BJ (cell line): Measurements from ENCODE around the gene WDCP. TPM values are rescaled to one million over a fixed set of nuclear protein-coding genes. Genes with fewer than 3 reads are reported as not detected.
A peak's percentile ranks its signal among the peaks of the same experiment; 100 is the strongest.

Source experiments
- CTCF ChIA-PET: fragments of 350-600 bp; formaldehyde crosslinking; extraction: SDS; loops from one replicate; lab custom pipeline; 2021; ENCODE audit warnings: antibody characterized with exemption, inconsistent platforms; lab: Yijun Ruan, JAX
- POLR2A ChIA-PET: fragments of 300-600 bp; sonication (Branson Sonifier 250); formaldehyde crosslinking; extraction: SDS; loops from one replicate; lab custom pipeline; 2021; ENCODE audit warnings: antibody characterized with exemption; lab: Charles Lee
- DNase-seq: peaks from one replicate; pipeline ENCODE4 v3.0.0-alpha.2; 2011; ENCODE audit warnings: low read depth
- H3K27me3 ChIP-seq: 2 replicates; pipeline ENCODE4 v1.6.0; 2011; ENCODE audit warnings: low read length; ENCODE audit not compliant: control insufficient read depth, insufficient read depth
- H3K36me3 ChIP-seq: 2 replicates; pipeline ENCODE4 v1.5.1; 2011; ENCODE audit warnings: low read length; ENCODE audit not compliant: control insufficient read depth, insufficient read depth
- H3K4me3 ChIP-seq: 2 replicates; pipeline ENCODE4 v1.5.1; 2011; ENCODE audit warnings: low read depth, mild to moderate bottlenecking, control low read depth, low read length
- CTCF ChIP-seq: IDR thresholded peaks from 2 replicates; pipeline ENCODE4 v1.5.1; 2011; ENCODE audit warnings: low read depth, mild to moderate bottlenecking, control low read depth, inconsistent platforms, low read length, moderate library complexity; ENCODE audit not compliant: insufficient read depth
- polyA plus RNA-seq: library from polyadenylated mRNA; depleted of rRNA; stranded (reverse); fragments of >200 nt; gene quantifications from 2 replicates; pipeline ENCODE4 v1.2.3, GENCODE V29; 2011

The WDCP gene
- polyA plus RNA-seq, 1 experiment = 10.9 TPM

- peaks cover 9% of the 10 kb centered on the region for H3K36me3 ChIP-seq
- ChIA-PET POLR2A (no interaction called here), CTCF (interaction anchor here (0.7 to 2.7 kb wide), 2 partner anchors 25 to 298 kb away, joined by 3 to 12 read pairs; no protein-coding TSS in a partner anchor)
- no peak overlapping the region for H3K4me3 ChIP-seq
- DNase-seq = no peak
- no peaks in the 10 kb centered on the region for H3K27me3 ChIP-seq
- no peak for TF ChIP-seq CTCF
Observed at GRCh38 chr2:24086241-24086640, 39.0 kb upstream of the WDCP start.

GRCh38 chr2:24085200-24085489, 38.0 kb upstream of the WDCP start:
- H3K4me3 ChIP-seq = peak overlapping the region; percentile 72
- no peaks in the 10 kb centered on the region for H3K27me3 ChIP-seq
- ChIA-PET CTCF (interaction anchor here (0.5 to 3.5 kb wide), 15 partner anchors 9 to 299 kb away, joined by 3 to 44 read pairs (median 4); partner anchors contain the start of genes ATAD2B, FAM228B, PFN4 and SF3B6), POLR2A (no interaction called here)
- TF ChIP-seq CTCF = no peak
- H3K36me3 ChIP-seq = peaks cover 13% of the 10 kb centered on the region
- DNase-seq = no peak

GRCh38 chr2:24084386-24085199, 37.4 kb upstream of the WDCP start, which contains the start of gene TP53I3:
TSS of gene TP53I3 (minus strand) at chr2:24084834. CDS start at chr2:24084326, 508 bp downstream.
- CTCF ChIA-PET = interaction anchor here (0.5 to 3.5 kb wide), 41 partner anchors 8 to 374 kb away, joined by 3 to 44 read pairs (median 4); partner anchors contain the start of genes ATAD2B, FAM228B, PFN4 and SF3B6
- POLR2A ChIA-PET = interaction anchor here (0.6 to 1.0 kb wide), 3 partner anchors 9 to 157 kb away, joined by 3 to 7 read pairs (median 3); partner anchors contain the start of genes ATAD2B and SF3B6
- Histone ChIP-seq H3K4me3 (peak within 1 kb of the TSS; percentile 72), H3K27me3 (no peaks in the 10 kb centered on the region), H3K36me3 (peaks cover 13% of the 10 kb centered on the region)
- TF ChIP-seq CTCF = peak; percentile 54
- peak; percentile 46 for DNase-seq

GRCh38 chr2:24083567-24084385, 36.6 kb upstream of the WDCP start:
- Histone ChIP-seq H3K4me3 (peak overlapping the region; percentile 72), H3K36me3 (peaks cover 13% of the 10 kb centered on the region), H3K27me3 (no peaks in the 10 kb centered on the region)
- TF ChIP-seq CTCF = no peak
- POLR2A ChIA-PET = interaction anchor here (0.6 to 1.0 kb wide), 3 partner anchors 8 to 157 kb away, joined by 3 to 7 read pairs (median 3); partner anchors contain the start of genes ATAD2B and SF3B6
- CTCF ChIA-PET = interaction anchor here (0.6 to 3.5 kb wide), 36 partner anchors 9 to 373 kb away, joined by 3 to 44 read pairs (median 4); partner anchors contain the start of genes ATAD2B, MFSD2B and PFN4
- DNase-seq = peak; percentile 40
